T-helper 1 cell treated with Interleukin-12 subunit alpha and Interleukin-12 subunit beta and Interleukin-4 antibody, amounts not matched to agents 30 ng/mL and 1 ng/mL, for 36 hours (primary cell): ENCODE results near the gene ARMCX2. TPM values are rescaled to one million over a fixed set of nuclear protein-coding genes. Genes with fewer than 3 reads are reported as not detected.

Experiments
- total RNA-seq: library from RNA; stranded (reverse); gene quantifications from 2 replicates; pipeline ENCODE4 v1.2.3, GENCODE V29; 2022

ARMCX2 gene
- total RNA-seq, 1 donor from 2014 or later = 3.4 TPM

Other genes with a start within 250 kb of the ARMCX2 start
- 2.6 and 3.2 TPM in 2 replicates for gene ARMCX4, start 174.4 kb downstream of the ARMCX2 start, total RNA-seq
- gene ARMCX1, start 109.3 kb downstream of the ARMCX2 start, total RNA-seq = 0.12 TPM in 1 of 2 replicates, not detected in the other
- 40.5 and 41.8 TPM in 2 replicates for gene ARMCX6, start 41.9 kb downstream of the ARMCX2 start, total RNA-seq
- 31.8 and 33.3 TPM in 2 replicates for gene ARMCX3, start 36.7 kb downstream of the ARMCX2 start, total RNA-seq